C4-2B (cell line): ENCODE measurements around the gene NUDCD3.

ENCODE experiments used
- H3K27ac ChIP-seq: fragments of 450-650 bp; 2 replicates; pipeline ENCODE4 v1.5.1; 2017
- ZFX ChIP-seq: fragments of 450-650 bp; IDR thresholded peaks from 2 replicates; pipeline ENCODE4 v1.6.1; 2017
- TF ChIP-seq, protein P1 (sequence below): fragments of 450-650 bp; conservative IDR thresholded peaks from 2 replicates; pipeline ENCODE4 v1.5.1; 2017; ENCODE audit warnings: mild to moderate bottlenecking

Gene NUDCD3

GRCh38 chr7:44385434-44386138 lies 104.9 kb downstream of the NUDCD3 start:
- TF ChIP-seq ZFX, result no peak
- TF ChIP-seq, protein P1, sequence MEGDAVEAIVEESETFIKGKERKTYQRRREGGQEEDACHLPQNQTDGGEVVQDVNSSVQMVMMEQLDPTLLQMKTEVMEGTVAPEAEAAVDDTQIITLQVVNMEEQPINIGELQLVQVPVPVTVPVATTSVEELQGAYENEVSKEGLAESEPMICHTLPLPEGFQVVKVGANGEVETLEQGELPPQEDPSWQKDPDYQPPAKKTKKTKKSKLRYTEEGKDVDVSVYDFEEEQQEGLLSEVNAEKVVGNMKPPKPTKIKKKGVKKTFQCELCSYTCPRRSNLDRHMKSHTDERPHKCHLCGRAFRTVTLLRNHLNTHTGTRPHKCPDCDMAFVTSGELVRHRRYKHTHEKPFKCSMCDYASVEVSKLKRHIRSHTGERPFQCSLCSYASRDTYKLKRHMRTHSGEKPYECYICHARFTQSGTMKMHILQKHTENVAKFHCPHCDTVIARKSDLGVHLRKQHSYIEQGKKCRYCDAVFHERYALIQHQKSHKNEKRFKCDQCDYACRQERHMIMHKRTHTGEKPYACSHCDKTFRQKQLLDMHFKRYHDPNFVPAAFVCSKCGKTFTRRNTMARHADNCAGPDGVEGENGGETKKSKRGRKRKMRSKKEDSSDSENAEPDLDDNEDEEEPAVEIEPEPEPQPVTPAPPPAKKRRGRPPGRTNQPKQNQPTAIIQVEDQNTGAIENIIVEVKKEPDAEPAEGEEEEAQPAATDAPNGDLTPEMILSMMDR, result no peak
- H3K27ac ChIP-seq, result no peak overlapping the region

DNA sequence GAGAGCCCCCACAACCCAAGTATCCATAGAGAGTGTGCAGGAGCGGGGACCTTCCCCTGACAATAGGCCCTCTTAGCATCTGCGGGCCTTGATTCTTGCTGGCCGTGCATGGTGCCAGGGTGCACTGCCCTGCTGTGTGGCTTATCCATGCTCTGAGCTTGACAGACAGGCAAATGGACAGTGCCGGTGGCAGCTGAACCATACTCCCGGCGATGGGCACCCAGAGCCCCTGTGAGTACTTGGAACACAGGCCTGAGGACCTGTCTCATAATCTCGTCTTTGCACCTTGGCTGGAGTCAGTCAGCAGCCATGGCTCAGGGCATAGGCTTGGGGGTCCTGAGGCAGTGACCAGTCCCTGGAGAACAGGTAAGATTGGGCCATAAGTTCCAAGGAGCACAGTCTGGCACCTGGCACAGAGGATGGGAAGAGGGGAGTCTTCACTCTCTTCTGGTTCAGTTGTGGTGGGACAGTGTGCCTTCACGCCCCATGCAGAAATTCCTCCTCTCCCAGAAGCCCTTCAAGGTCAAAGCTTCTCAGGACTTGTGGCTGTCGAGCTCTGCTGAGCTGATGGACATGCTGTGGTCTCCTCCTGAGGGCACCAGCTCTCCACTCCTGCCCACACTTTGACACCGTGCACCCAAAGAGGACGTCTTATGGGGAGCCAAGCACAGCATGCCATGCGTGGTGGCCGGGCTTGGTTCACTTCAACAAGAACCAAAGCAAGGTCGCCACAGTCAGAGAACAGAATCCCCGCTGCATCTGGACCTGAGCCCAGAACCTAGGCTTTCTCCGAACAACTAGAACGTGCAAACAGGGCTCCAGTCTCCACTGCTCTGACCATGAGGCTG lies 105.6 kb downstream of the NUDCD3 start:
- TF ChIP-seq ZFX, result no peak
- TF ChIP-seq, protein P1, result no peak

DNA sequence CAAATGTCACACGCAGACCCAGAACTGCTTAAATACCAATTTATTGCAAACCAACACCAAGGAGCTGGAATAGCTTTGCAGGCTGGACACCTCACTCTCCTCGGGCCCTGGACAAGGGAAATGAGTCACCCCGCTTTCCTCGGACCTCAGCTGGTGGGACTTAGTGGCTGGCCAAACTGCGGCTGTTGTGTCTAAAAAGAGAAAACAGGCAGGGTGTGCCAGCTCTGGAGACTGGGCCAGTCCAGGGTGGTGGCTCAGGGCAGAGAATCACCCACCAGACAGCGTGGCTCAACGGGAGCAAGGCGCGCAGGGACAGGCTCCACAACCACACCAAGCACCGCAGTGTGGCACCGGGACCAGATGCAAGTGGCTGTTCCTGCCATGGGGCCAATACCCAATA lies 106.9 kb downstream of the NUDCD3 start:
- H3K27ac ChIP-seq, result no peak overlapping the region
- TF ChIP-seq ZFX, result no peak
- TF ChIP-seq, protein P1, result no peak

More for the DNA sequence above, 105.6 kb downstream of the NUDCD3 start:
- H3K27ac ChIP-seq, result no peak overlapping the region

GRCh38 chr7:44382459-44383265 lies 107.8 kb downstream of the NUDCD3 start:
- TF ChIP-seq, protein P1, result no peak
- TF ChIP-seq ZFX, result no peak
- no peak overlapping the region for H3K27ac ChIP-seq

GRCh38 chr7:44381494-44382220 lies 108.8 kb downstream of the NUDCD3 start:
- H3K27ac ChIP-seq, result no peak overlapping the region
- TF ChIP-seq ZFX, result no peak
- TF ChIP-seq, protein P1, result no peak

GRCh38 chr7:44380831-44381493 lies 109.5 kb downstream of the NUDCD3 start:
- no peak overlapping the region for H3K27ac ChIP-seq
- TF ChIP-seq, protein P1, result no peak
- no peak for TF ChIP-seq ZFX
